ENCODE measurements around the gene HNRNPA2B1. TPM values are rescaled to one million over a fixed set of nuclear protein-coding genes. Genes with fewer than 3 reads are reported as not detected.
A peak's percentile ranks its signal among the peaks of the same experiment; 100 is the strongest.

The HNRNPA2B1 gene
- total and polyA plus RNA-seq, 2 of the 8 experiments (the other 6 are each of a cell fraction or from before 2014, with no cell fraction given) = 276 to 1,255 TPM

GRCh38 chr7:26151650-26151952, 48.9 kb downstream of the HNRNPA2B1 start:
- H2BK12ac ChIP-seq (ENCODE audit: low read depth, low read length) = peak overlapping the region; percentile 95; the same call in 1 of the 2 replicates
- H2BK20ac ChIP-seq (ENCODE audit: low read length) = peak overlapping the region; percentile 77
- 0 out of 2 replicates have a peak overlapping the region, but pooled peaks have one; percentile 55 for H2AFZ ChIP-seq (ENCODE audit: low read length)
- H3K79me2 ChIP-seq (ENCODE audit: control insufficient read depth in 1 of 2, insufficient read depth in 2 of 2, low read length in 2 of 2) = peaks cover 9 to 39% of the 10 kb centered on the region in 2 experiments
- H3K27ac ChIP-seq (ENCODE audit: low read depth, low read length) = no peak overlapping the region
- no peak overlapping the region for H4K5ac ChIP-seq (ENCODE audit: insufficient read length, low read depth, low read length)
- peak overlapping the region; percentile 18 for H2BK120ac ChIP-seq (replicated peaks; ENCODE audit: low read depth, low read length)
- H3K23me2 ChIP-seq (ENCODE audit: low read depth, low read length) = peaks cover 6% of the 10 kb centered on the region
- no peak overlapping the region for H3K23ac ChIP-seq (ENCODE audit: insufficient read length)
- no peak for TF ChIP-seq CTCF (IDR thresholded peaks at IDR 0.05; ENCODE audit: control extremely low read depth in 1 of 3, insufficient read depth in 1 of 3, low read depth in 1 of 3, low read length in 3 of 3)
- TF ChIP-seq ZNF274 (IDR thresholded peaks at IDR 0.05; ENCODE audit: borderline replicate concordance, extremely low read depth, low read length) = no peak
- TF ChIP-seq E2F6 (IDR thresholded peaks at IDR 0.05) = no peak
- TF ChIP-seq SRF (IDR thresholded peaks at IDR 0.05; ENCODE audit: low read depth, low read length) = no peak
- TF ChIP-seq EZH2 (IDR thresholded peaks at IDR 0.05; ENCODE audit: low read depth, low read length, severe bottlenecking) = no peak
- no peak for TF ChIP-seq SIN3A (conservative IDR thresholded peaks at IDR 0.05 in 1 of 2, IDR thresholded peaks at IDR 0.05 in 1 of 2; ENCODE audit: low read depth in 1 of 2, low read length in 2 of 2)
- TF ChIP-seq MAFK (IDR thresholded peaks at IDR 0.05; ENCODE audit: low read depth, low read length) = no peak
- no peak for TF ChIP-seq HDAC2 (IDR thresholded peaks at IDR 0.05; ENCODE audit: borderline replicate concordance in 1 of 2, low read depth in 2 of 2, low read length in 2 of 2)
- no peaks in the 10 kb centered on the region for H3K36me3 ChIP-seq (ENCODE audit: control insufficient read depth in 2 of 4, insufficient read depth in 4 of 4, low read length in 3 of 4)
- H3K4ac ChIP-seq (replicated peaks; ENCODE audit: insufficient read length, low read depth, low read length) = peak overlapping the region; percentile 75
- peak overlapping the region; percentile 60 for H3K18ac ChIP-seq (ENCODE audit: extremely low read depth, low read length)
- H4K20me1 ChIP-seq (replicated peaks in 1 of 2; ENCODE audit: control insufficient read depth in 1 of 2, insufficient read depth in 2 of 2, low read length in 2 of 2) = peaks cover 16 to 19% of the 10 kb centered on the region in 2 experiments
- peak overlapping the region; percentile 28 for H3K56ac ChIP-seq (replicated peaks; ENCODE audit: insufficient read length, low read depth, low read length)
- ChIA-PET POLR2A (ENCODE audit: partially characterized antibody) (interaction anchor here (0.7 to 5.2 kb wide), 17 partner anchors 10 to 213 kb away, joined by 3 to 36 read pairs (median 4); partner anchors contain the start of genes CBX3 and HNRNPA2B1), CTCF (ENCODE audit: partially characterized antibody) (interaction anchor here (0.6 to 2.0 kb wide), 12 partner anchors 9 to 959 kb away, joined by 3 to 12 read pairs (median 3); no protein-coding TSS in a partner anchor)
- peak overlapping the region; percentile 99; the same call in 1 of the 2 replicates for H2BK15ac ChIP-seq (ENCODE audit: low read length)
- no peak overlapping the region for H3K9ac ChIP-seq (replicated peaks in 1 of 4; ENCODE audit: extremely low read depth in 1 of 4, low read depth in 3 of 4, low read length in 3 of 4)
- FAIRE-seq (no peak), DNase-seq (ENCODE audit: low read depth in 1 of 2, low spot score in 2 of 2) (no peak)
- peaks cover 0 to 7% (median 0%) of the 10 kb centered on the region in 4 experiments; a peak in 2 of 7 replicates for H3K27me3 ChIP-seq (replicated peaks in 1 of 4; ENCODE audit: control insufficient read depth in 3 of 4, extremely low read depth in 1 of 4, insufficient read depth in 3 of 4, low read length in 3 of 4)
- H3K9me3 ChIP-seq (ENCODE audit: insufficient read depth in 2 of 2, low read depth in 1 of 2, low read length in 1 of 2) = peaks cover 7 to 13% of the 10 kb centered on the region in 2 experiments; a peak in 2 of 4 replicates
- peak overlapping the region; percentile 58; the same call in 1 of the 2 replicates for H4K8ac ChIP-seq (ENCODE audit: extremely low read depth, insufficient read depth, low read length)
- H2AK5ac ChIP-seq (ENCODE audit: low read depth, low read length) = peak overlapping the region; percentile 58; the same call in 1 of the 2 replicates
- H3K4me1 ChIP-seq (replicated peaks in 1 of 4; ENCODE audit: control insufficient read depth in 3 of 4, insufficient read depth in 4 of 4, low read length in 3 of 4) = peaks cover 14 to 30% (median 21%) of the 10 kb centered on the region in 4 experiments
- H3K79me1 ChIP-seq (ENCODE audit: low read depth, low read length) = peaks cover 17% of the 10 kb centered on the region
- H3K14ac ChIP-seq (ENCODE audit: insufficient read length) = no peak overlapping the region
- H4K91ac ChIP-seq (replicated peaks; ENCODE audit: insufficient read length, low read length) = peak overlapping the region; percentile 91
- 92% methylated on average over 9 of the region's 10 CpGs; no CpG with 5 or more reads in 1 of the 2 experiments for WGBS, 2 experiments (ENCODE audit: extremely low coverage in 1 of 2, insufficient coverage in 1 of 2, insufficient read length in 1 of 2, insufficient replicate concordance in 2 of 2, low coverage in 1 of 2, low lambda C conversion rate in 2 of 2, missing lambda C conversion rate in 1 of 2)
- peak overlapping the region; percentile 60 for H2BK5ac ChIP-seq (ENCODE audit: low read depth, low read length)
- peak overlapping the region in 2 of 4 experiments; percentile 26 to 95; a peak in 4 of 8 replicates for H3K4me3 ChIP-seq (ENCODE audit: extremely low read depth in 1 of 4, insufficient read depth in 2 of 4, low read depth in 3 of 4, low read length in 4 of 4)
- peak overlapping the region; percentile 57 to 98 for H3K4me2 ChIP-seq (ENCODE audit: insufficient read depth in 1 of 2, low read depth in 2 of 2, low read length in 2 of 2)

Measured in H1 (cell line).